GM12872 (cell line): Measurements from ENCODE around the gene PLD2.

Experiments used
- CTCF ChIP-seq: IDR thresholded peaks from 3 replicates; pipeline ENCODE4 v1.5.1; 2011; ENCODE audit warnings: low read depth, mild to moderate bottlenecking, low read length, moderate library complexity; ENCODE audit not compliant: insufficient read depth

PLD2 gene

DNA sequence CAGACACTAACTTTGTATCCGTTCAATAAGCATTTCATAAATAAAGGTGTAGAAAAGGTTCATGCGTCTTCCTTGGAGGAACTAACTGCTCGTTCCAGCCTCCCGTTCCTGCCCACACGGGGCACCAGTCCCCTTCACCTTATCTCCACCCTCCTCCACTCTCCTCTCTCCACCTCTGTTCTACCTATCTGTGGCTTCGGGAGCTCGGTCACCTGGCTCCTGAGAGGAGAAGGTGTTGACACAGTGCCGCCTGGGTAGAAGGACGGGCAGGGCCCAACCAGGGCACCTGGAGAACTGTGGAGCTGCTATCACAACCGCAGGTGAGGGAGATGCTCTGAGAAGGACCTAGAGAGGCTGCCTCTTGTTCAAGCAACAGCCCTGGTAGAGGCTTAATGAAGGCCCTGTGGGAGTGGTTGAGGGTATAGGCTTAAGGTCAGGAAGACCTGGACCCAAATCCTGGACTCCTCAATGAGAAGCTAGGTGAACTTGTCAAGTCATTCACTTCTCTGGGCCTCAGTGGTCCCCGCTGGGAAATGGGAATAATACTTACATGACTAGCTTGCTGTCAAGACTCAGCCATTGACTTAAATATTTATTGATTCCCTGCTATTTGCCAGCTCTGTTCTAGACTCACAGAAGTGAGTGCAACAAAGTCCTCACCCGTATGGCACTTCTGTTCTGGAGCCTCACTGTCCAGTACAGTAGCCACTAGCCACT is 16.6 kb downstream of the PLD2 start:
- no peak for TF ChIP-seq CTCF

- TF ChIP-seq CTCF = no peak
Observed at GRCh38 chr17:4827399-4827798, 20.4 kb downstream of the PLD2 start.

DNA sequence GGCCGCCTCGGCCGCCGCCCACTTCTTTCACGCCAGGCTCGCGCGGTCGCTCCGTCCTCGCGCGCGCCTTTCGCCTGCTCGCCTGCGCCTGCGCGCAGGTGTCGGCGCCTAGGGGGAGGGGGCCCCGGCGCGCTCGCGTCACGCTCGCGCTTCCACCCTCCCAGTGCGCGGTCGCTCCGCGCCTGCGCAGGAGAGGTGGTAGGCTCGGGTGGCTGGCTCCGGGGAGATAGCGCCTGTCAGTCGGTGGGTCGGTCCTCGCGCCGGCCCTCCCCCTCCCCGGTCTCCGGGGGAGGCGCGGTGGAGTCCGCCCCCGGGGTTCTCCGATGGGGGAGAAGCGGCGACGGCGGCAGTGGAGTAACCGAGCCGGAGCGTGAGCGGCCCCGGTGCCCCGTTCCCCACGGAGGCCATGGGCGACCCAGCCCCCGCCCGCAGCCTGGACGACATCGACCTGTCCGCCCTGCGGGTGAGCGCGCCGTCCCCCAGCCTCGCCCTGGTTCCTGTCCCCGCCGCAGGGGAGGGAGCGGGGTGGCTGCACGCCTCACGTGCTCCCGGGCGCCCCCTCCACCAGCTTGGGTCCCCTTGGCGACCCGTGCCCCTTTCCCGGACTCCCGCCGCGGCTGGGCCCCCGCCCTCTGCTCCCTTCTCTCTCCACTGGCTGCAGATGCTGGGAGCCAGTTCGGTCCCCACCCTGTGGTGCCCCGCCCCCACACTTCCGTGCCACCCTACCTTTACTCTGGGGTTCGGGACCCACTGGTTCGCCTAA is 26.4 kb downstream of the PLD2 start, which contains the start of gene MINK1:
TSS of gene MINK1 (plus strand) at position 163 of the 763 bp plus-strand sequence. CDS start at position 407, 244 bp downstream.
- no peak for TF ChIP-seq CTCF

DNA sequence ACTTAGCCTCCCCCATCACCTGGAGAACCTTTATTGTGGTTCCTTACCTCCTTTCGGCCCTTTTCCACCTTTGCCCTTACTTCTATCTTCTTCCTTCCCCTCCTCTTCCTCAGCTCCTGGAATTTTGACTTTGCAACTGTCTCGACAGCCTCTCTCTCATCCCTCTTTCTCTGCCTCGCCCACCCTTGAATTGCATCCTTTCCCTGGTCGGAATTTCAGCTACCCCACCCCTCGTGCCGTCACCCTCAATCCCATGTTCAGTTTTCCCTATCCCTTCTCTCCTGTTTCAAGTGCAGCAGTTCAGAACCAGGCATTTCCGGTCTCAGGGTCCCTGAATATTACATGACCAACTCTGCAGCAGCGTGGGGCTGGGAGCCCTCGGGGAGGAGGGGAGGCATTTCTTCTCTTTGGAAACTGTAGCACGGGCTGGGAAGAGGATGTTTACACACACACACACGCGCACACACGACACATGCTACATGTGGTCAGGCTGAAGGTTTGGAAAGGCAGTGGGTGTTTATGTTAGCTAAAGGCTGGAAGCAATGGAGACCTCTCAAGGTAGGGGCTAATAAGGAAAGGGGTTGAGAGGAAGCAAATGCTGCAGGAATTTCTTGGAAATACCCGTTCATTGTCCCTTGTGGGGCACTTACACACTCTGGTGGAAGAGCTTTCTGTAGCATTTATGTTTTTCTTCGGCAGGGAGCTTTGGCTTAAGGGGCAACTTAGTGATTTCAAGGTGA is 27.2 kb downstream of the PLD2 start:
- no peak for TF ChIP-seq CTCF

- no peak for TF ChIP-seq CTCF
Observed at GRCh38 chr17:4834681-4835020, 27.7 kb downstream of the PLD2 start.

DNA sequence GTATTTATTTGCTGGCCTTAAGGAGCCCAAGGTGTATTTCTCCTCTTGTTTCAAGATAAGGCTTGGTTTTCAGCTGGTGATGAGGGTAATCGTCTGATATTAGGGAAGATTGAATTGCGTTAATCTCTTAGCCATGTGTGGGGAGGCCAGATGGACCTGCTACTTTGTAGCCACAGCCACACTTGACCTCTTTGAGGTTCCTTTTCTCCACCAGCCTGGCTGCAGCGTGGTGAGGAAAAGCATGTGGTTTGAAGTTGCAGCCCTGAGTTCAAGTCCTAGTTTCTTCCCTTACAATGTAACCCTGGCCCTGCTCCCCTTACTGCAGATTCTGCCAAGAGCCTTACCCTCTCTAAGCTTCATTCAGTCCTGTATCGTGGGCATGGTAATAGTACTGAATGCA is 29.3 kb downstream of the PLD2 start:
- no peak for TF ChIP-seq CTCF
